GM19238 (cell line): Measurements from ENCODE around the gene SERTAD1.

ENCODE experiments used
- DNase-seq: peaks from one replicate; pipeline ENCODE4 v3.0.0; 2011; ENCODE audit warnings: low spot score; ENCODE audit not compliant: insufficient read length

Gene SERTAD1

GRCh38 chr19:40407714-40408597 is 17.8 kb downstream of the SERTAD1 start:
- DNase-seq: no peak

DNA sequence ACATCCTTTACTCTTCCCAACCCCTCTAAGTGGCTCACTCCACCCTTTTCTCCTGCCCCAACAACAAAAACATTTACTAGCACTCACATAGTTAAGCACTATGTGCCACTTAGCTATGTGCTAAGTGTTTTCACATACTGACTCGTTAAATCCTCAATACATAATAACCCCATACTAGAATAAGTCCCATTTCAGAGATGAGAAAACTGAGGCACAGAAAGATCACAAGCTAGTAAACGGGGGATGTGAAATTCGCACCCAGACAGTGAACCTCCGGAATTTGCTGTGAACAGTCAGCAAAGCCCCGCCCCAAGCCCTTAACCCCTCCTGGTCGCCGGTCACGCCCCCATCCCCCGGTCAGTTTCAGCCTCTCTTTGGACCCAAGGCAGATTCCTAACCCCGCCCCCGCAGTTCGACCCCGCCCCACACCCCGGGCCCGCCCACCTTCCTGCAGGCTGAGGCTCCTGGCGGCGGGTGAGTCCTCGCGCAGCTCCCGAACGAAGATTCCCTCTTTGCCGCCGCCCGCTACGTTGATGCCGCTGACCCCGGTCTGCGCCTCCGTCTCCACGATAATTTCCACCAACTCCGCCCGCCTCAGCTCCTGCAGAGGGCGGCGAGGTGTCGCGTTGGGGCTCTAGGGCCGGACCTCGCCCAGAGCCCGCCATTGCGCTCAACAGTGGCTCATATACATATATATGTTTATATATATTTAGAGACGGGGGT is 22.4 kb downstream of the SERTAD1 start:
- peak; percentile 95 for DNase-seq

GRCh38 chr19:40400559-40400958 is 25.2 kb downstream of the SERTAD1 start:
- DNase-seq: no peak

GRCh38 chr19:40398417-40399131 is 27.2 kb downstream of the SERTAD1 start:
- DNase-seq: no peak

- no peak for DNase-seq
These were observed 28.3 kb downstream of the SERTAD1 start for GRCh38 chr19:40397568-40397906.

GRCh38 chr19:40396886-40397567 is 28.8 kb downstream of the SERTAD1 start:
- DNase-seq: no peak

DNA sequence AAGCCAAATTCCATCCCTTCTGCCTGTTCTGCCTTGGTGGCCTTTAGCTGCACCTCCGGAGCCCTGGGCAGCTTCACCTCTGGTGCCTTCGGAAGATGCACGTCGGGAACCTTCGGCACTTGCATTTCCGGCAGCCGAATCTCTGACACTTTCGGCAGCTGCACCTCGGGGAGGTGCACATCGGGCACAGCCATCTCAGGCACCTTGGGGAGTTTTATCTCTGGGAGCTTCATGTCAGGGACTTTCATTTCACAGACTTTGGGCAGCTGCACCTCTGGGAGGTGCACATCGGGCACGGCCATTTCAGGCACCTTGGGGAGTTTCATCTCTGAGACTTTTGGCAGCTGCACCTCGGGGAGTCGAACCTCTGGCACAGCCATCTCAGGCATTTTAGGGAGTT is 29.8 kb downstream of the SERTAD1 start:
- no peak for DNase-seq

- DNase-seq: no peak
These were observed 31.0 kb downstream of the SERTAD1 start for GRCh38 chr19:40394816-40395210.

DNA sequence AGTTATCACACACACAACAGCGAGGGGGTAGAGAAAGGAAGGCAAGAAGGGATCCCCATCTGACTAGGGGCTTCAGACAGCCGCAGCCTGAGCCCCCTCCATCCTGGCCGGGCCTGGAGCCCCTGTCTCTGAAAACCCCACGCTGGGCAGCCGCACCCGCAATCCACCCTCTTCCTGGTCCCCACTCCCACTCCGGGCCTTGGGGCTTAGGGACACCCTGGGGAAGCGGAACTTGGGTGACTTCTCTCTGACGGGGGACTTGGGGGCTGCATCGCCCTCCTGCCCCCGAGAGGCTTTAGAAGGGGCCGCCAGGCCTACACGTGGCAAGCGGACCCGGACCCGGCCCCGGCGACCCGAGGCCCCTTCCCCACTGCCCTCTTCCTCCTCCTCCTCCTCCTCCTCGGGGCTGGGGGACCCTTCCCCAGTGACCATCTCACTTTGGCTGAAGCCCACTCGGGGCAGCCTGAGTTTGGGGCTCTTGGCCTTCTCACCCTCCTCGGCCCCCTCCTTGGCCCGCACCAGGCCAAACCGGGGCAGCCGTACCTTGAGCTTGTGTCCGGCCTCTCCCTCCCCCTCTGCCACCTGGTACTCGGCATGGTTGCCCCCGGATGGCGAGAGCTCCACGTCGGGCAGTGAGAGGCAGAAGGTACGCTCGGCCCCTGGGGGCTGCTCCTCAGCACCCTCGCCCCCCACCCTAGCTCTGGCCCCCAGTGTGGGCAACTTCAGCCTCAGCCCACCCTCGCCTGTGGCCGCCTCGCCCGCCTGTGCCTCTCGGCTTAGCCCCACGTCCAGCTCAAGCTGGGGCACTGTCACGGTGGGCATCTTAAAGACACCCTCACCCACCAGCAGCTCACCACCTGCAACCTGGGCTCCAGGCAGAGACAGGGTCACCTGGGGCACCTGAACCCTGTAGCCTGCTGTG is 31.6 kb downstream of the SERTAD1 start:
- no peak for DNase-seq

- no peak for DNase-seq
These were observed 32.8 kb downstream of the SERTAD1 start for GRCh38 chr19:40392894-40393517.

DNA sequence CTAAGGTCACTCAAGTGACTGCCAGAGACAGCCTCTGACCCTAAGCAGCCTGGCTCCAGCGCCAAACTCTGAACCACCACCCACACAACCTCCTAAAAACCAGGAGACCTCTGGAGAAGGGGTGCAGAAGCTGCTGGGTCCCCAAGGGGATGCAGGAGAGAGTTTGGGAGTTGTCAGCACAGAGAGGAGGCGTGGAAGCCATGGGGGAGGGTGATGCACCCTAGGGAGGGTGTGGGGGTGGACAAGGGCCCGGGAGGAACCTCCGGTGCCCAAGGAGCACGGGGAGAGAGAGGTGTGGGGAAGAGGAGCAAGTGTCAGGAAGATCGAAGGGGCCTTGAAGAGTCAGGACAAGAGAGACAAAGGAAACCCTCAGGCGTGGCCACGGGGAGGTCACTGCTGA is 33.7 kb downstream of the SERTAD1 start:
- no peak for DNase-seq

- no peak for DNase-seq
These were observed 35.6 kb downstream of the SERTAD1 start, which contains the start of gene HIPK4 for GRCh38 chr19:40390084-40390742. Gene HIPK4, minus strand, starts transcription at chr19:40390181. Its CDS starts 279 bp downstream, at chr19:40389902.

GRCh38 chr19:40389404-40390083 is 36.2 kb downstream of the SERTAD1 start:
- no peak for DNase-seq

- DNase-seq: no peak
These were observed 37.3 kb downstream of the SERTAD1 start for GRCh38 chr19:40388481-40388880.

GRCh38 chr19:40387155-40387554 is 38.6 kb downstream of the SERTAD1 start:
- DNase-seq: no peak

- DNase-seq: no peak
These were observed 42.0 kb downstream of the SERTAD1 start for GRCh38 chr19:40383668-40384248.

GRCh38 chr19:40381321-40381720 is 44.5 kb downstream of the SERTAD1 start:
- no peak for DNase-seq
